Coronary artery (tissue), 2 donors: ENCODE data around the gene CLEC10A.
A peak's percentile ranks its signal among the peaks of the same experiment; 100 is the strongest.

Experiments
- DNase-seq: peaks from one replicate; pipeline ENCODE4 v3.0.0-alpha.2; 2017; ENCODE audit warnings: low spot score
- H3K27ac ChIP-seq, 2 donors: fragments of 200-600 bp; sonication (generic); one replicate each; pipeline ENCODE4 v1.5.1; 2016 to 2019
- H3K4me3 ChIP-seq: fragments of 200-600 bp; sonication (generic); 2 replicates; pipeline ENCODE4 v1.5.1; 2016; ENCODE audit warnings: mild to moderate bottlenecking, moderate library complexity
- TF ChIP-seq, protein P1 (sequence below): fragments of 200-600 bp; sonication (generic); IDR thresholded peaks from one replicate; pipeline ENCODE4 v1.5.1; 2019; ENCODE audit warnings: antibody characterized with exemption

Gene CLEC10A

DNA sequence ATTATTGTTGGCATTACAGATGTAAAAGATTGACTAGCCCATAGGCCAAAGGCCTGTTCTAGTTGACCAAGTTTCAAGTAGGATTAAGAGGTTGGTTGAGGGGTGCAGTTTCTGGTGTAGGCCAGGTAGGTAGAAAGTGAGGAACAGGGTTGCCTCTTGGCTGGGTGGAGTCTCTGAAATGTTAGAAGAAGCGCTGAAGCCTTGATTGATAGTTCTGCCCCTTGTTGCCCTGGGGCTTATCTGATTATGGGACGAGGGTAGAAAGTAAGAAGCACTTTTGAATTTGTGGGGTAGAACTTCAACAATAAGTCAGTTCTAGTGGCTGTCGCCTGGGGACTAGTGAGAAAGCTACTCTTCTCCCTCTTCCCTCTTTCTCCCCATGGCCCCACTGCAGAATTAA lies 51.0 kb downstream of the CLEC10A start:
- Histone ChIP-seq H3K4me3 (no peak overlapping the region), H3K27ac (peak overlapping the region in 1 of 2 donors; percentile 41)
- no peak for DNase-seq
- TF ChIP-seq, protein P1, sequence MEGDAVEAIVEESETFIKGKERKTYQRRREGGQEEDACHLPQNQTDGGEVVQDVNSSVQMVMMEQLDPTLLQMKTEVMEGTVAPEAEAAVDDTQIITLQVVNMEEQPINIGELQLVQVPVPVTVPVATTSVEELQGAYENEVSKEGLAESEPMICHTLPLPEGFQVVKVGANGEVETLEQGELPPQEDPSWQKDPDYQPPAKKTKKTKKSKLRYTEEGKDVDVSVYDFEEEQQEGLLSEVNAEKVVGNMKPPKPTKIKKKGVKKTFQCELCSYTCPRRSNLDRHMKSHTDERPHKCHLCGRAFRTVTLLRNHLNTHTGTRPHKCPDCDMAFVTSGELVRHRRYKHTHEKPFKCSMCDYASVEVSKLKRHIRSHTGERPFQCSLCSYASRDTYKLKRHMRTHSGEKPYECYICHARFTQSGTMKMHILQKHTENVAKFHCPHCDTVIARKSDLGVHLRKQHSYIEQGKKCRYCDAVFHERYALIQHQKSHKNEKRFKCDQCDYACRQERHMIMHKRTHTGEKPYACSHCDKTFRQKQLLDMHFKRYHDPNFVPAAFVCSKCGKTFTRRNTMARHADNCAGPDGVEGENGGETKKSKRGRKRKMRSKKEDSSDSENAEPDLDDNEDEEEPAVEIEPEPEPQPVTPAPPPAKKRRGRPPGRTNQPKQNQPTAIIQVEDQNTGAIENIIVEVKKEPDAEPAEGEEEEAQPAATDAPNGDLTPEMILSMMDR, result no peak

GRCh38 chr17:7027335-7027734 lies 52.7 kb downstream of the CLEC10A start:
- no peak for DNase-seq

GRCh38 chr17:7026471-7027115 lies 53.5 kb downstream of the CLEC10A start:
- H3K27ac ChIP-seq, result peak overlapping the region in 1 of 2 donors; percentile 36
- no peak for DNase-seq
- no peak overlapping the region for H3K4me3 ChIP-seq
- TF ChIP-seq, protein P1, result no peak

More at GRCh38 chr17:7027335-7027734, 52.7 kb downstream of the CLEC10A start:
- H3K27ac ChIP-seq, result peak overlapping the region in 1 of 2 donors; percentile 36
- TF ChIP-seq, protein P1, result no peak
- H3K4me3 ChIP-seq, result no peak overlapping the region

- DNase-seq, result no peak
- no peak overlapping the region for H3K4me3 ChIP-seq
- no peak overlapping the region for H3K27ac ChIP-seq
- TF ChIP-seq, protein P1, result no peak
Observed at GRCh38 chr17:7025245-7025644, 54.8 kb downstream of the CLEC10A start.
